HG03378 (cell line): Measurements from ENCODE around the gene ELFN1.

Source experiments
- ATAC-seq: cut with Tn5 transposase; IDR thresholded peaks from one replicate; pipeline ENCODE4 v1.9.1; 2021; ENCODE audit warnings: mild to moderate bottlenecking, moderate library complexity; ENCODE audit not compliant: unreplicated experiment

The ELFN1 gene

GRCh38 chr7:1693419-1693990 is 23.4 kb downstream of the ELFN1 start:
- ATAC-seq = no peak

GRCh38 chr7:1693991-1694524 is 24.0 kb downstream of the ELFN1 start:
- ATAC-seq = no peak

- no peak for ATAC-seq
Observed at GRCh38 chr7:1694611-1695511, 24.8 kb downstream of the ELFN1 start.

- ATAC-seq = no peak
Observed at GRCh38 chr7:1695800-1696454, 25.9 kb downstream of the ELFN1 start.

GRCh38 chr7:1696671-1697498 is 26.8 kb downstream of the ELFN1 start:
- ATAC-seq = no peak

GRCh38 chr7:1697499-1698125 is 27.5 kb downstream of the ELFN1 start:
- ATAC-seq = no peak

- ATAC-seq = no peak
Observed at GRCh38 chr7:1698201-1698600, 28.1 kb downstream of the ELFN1 start.

GRCh38 chr7:1698951-1699350 is 28.9 kb downstream of the ELFN1 start:
- no peak for ATAC-seq

- no peak for ATAC-seq
Observed at GRCh38 chr7:1700086-1700485, 30.0 kb downstream of the ELFN1 start.

- no peak for ATAC-seq
Observed at GRCh38 chr7:1700536-1701333, 30.7 kb downstream of the ELFN1 start.

- no peak for ATAC-seq
Observed at GRCh38 chr7:1702652-1703051, 32.6 kb downstream of the ELFN1 start.

GRCh38 chr7:1703441-1703840 is 33.4 kb downstream of the ELFN1 start:
- no peak for ATAC-seq

GRCh38 chr7:1703871-1704810 is 34.1 kb downstream of the ELFN1 start:
- ATAC-seq = no peak

- no peak for ATAC-seq
Observed at GRCh38 chr7:1704811-1705738, 35.0 kb downstream of the ELFN1 start.

- no peak for ATAC-seq
Observed at GRCh38 chr7:1705856-1706255, 35.8 kb downstream of the ELFN1 start.

GRCh38 chr7:1706381-1706720 is 36.3 kb downstream of the ELFN1 start:
- no peak for ATAC-seq
